Gastroesophageal sphincter (tissue), 3 donors: ENCODE data around the gene RPS21.

Source experiments
- CTCF ChIP-seq, 4 experiments: fragments of 200-600 bp in 2 of 4; fragments of 450-650 bp in 2 of 4; sonication (generic) in 1 of 4; IDR thresholded peaks; one replicate each; pipeline ENCODE4 v1.5.1; 2017 to 2019; ENCODE audit warnings: antibody characterized with exemption in 4 of 4, mild to moderate bottlenecking in 2 of 4, moderate library complexity in 2 of 4
- POLR2A ChIP-seq, 2 donors: fragments of 450-650 bp; IDR thresholded peaks; one replicate each; pipeline ENCODE4 v1.6.1; 2017; ENCODE audit warnings: antibody characterized with exemption in 2 of 2, mild to moderate bottlenecking in 2 of 2, moderate library complexity in 1 of 2
- POLR2AphosphoS5 ChIP-seq: sonication (generic); formaldehyde crosslinking; IDR thresholded peaks from one replicate; pipeline ENCODE4 v1.6.1; 2017; ENCODE audit warnings: antibody characterized with exemption

DNA sequence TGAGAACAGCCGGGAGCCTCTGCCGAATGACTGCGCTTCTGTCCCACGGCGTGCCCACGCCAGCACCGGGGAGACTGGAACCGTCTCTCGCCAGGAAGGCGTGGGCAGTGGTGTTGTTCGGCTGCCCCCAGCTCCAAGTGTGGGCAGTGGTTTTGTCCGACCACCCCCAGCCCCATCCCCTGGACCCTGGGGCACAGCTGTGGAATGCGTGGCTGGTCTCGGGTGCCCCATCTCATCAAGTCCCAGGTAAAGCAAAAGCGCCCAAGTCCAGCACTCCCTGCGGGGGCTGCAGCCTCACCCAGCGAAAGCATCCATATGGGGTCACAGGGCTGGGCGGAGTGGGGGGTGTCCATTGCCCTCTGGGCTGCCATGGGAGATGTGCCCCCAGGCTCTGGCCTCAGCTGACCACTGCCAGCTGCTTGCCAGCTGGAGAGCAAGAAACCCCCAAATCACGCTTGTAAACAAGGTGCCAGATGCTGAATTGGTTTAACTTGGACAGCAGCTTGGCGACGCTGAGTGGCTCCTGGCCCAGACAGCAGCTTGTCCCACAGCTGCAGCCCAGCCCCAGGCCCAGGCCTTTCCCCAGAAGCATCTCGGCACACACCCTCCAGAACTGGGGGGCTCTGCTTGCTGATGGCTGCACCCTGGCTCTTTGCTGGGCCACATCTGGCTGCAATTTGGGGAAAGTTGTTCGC is 15.7 kb downstream of the RPS21 start:
- no peak for TF ChIP-seq POLR2A (IDR thresholded peaks at IDR 0.05)
- TF ChIP-seq CTCF (IDR thresholded peaks at IDR 0.05) = no peak
- no peak for TF ChIP-seq POLR2AphosphoS5
